OCI-LY7 (cell line): ENCODE measurements around the gene OGDHL. TPM values are rescaled to one million over a fixed set of nuclear protein-coding genes. Genes with fewer than 3 reads are reported as not detected.
"Not testable (repeated sequence)": the region's sequence is repeated elsewhere in the genome, so short reads cannot be mapped to it uniquely, and the experiment has no call there.

Experiments used
- BruUV-seq: library from RNA; stranded (reverse); fragments of 400-500 nt; replicated peaks from 2 replicates; lab custom pipeline; 2021; lab: Mats Ljungman, UMichigan
- CTCF ChIA-PET: fragments of 300-600 bp; sonication (Branson Sonifier 250); formaldehyde crosslinking; loops from one replicate; lab custom pipeline; 2022; ENCODE audit warnings: antibody characterized with exemption; ENCODE audit not compliant: unreplicated experiment; lab: Charles Lee
- POLR2A ChIA-PET: fragments of 300-600 bp; sonication (Branson Sonifier 250); formaldehyde crosslinking; loops from one replicate; lab custom pipeline; 2022; ENCODE audit warnings: antibody characterized with exemption; lab: Charles Lee
- DNase-seq: peaks from one replicate; pipeline ENCODE4 v3.0.0-alpha.2; 2015; ENCODE audit warnings: low spot score
- H2AFZ ChIP-seq: fragments of 200-600 bp; sonication (generic), shearing (Covaris generic); 2 replicates; pipeline ENCODE4 v1.6.1; 2014; ENCODE audit warnings: mild to moderate bottlenecking, antibody characterized with exemption, low read length, moderate library complexity
- H3K27ac ChIP-seq: fragments of 200-600 bp; sonication (generic); 2 replicates; pipeline ENCODE4 v1.5.1; 2014; ENCODE audit warnings: mixed run types, low read depth, mild to moderate bottlenecking, moderate library complexity, low read length, inconsistent platforms; ENCODE audit not compliant: poor library complexity, severe bottlenecking
- H3K36me3 ChIP-seq: fragments of 200-600 bp; sonication (generic); 2 replicates; pipeline ENCODE4 v1.6.1; 2014; ENCODE audit warnings: mild to moderate bottlenecking, antibody characterized with exemption, low read length, moderate library complexity, mixed read lengths; ENCODE audit not compliant: insufficient read depth
- H3K4me1 ChIP-seq: fragments of 200-600 bp; sonication (generic); 2 replicates; pipeline ENCODE4 v1.5.1; 2014; ENCODE audit warnings: mild to moderate bottlenecking, low read length; ENCODE audit not compliant: insufficient read depth, poor library complexity, severe bottlenecking
- H3K4me2 ChIP-seq: fragments of 200-600 bp; sonication (generic); 2 replicates; pipeline ENCODE4 v1.6.1; 2014; ENCODE audit warnings: mild to moderate bottlenecking, low read length
- H3K4me3 ChIP-seq: fragments of 200-600 bp; sonication (generic); 2 replicates; pipeline ENCODE4 v1.5.1; 2014; ENCODE audit warnings: mild to moderate bottlenecking, low read depth, low read length; ENCODE audit not compliant: poor library complexity, severe bottlenecking
- H3K79me2 ChIP-seq: fragments of 200-600 bp; sonication (generic); 2 replicates; pipeline ENCODE4 v1.6.1; 2016; ENCODE audit warnings: low read depth, mild to moderate bottlenecking, low read length, moderate library complexity, mixed read lengths; ENCODE audit not compliant: insufficient read depth
- H3K9me2 ChIP-seq: fragments of 200-600 bp; sonication (generic); 2 replicates; pipeline ENCODE4 v1.6.1; 2016; ENCODE audit warnings: mild to moderate bottlenecking, low read length, mixed read lengths; ENCODE audit not compliant: insufficient read depth
- H3K9me3 ChIP-seq: fragments of 200-600 bp; sonication (generic); 2 replicates; pipeline ENCODE4 v1.6.1; 2014; ENCODE audit warnings: mild to moderate bottlenecking, mixed run types, low read length, mixed read lengths
- H4K20me1 ChIP-seq: fragments of 200-600 bp; sonication (generic); 2 replicates; pipeline ENCODE4 v1.6.1; 2014; ENCODE audit warnings: mild to moderate bottlenecking, antibody characterized with exemption, low read length, moderate library complexity, mixed read lengths; ENCODE audit not compliant: insufficient read depth
- EZH2phosphoT487 ChIP-seq: fragments of 200-600 bp; sonication (generic); IDR thresholded peaks from 2 replicates; pipeline ENCODE4 v1.6.1; 2018; ENCODE audit warnings: low read depth, borderline replicate concordance, mild to moderate bottlenecking, mixed run types, antibody characterized with exemption, low read length, moderate library complexity, mixed read lengths
- intact Hi-C: fragments of 100-400 bp; cut with micrococcal nuclease; formaldehyde crosslinking; loops from one replicate; pipeline ENCODE4 v1.10.0; 2022; ENCODE audit not compliant: unreplicated experiment
- total RNA-seq, 2 experiments: library from RNA; depleted of rRNA in 1 of 2; stranded (reverse); fragments of >200 nt in 1 of 2; shearing (Covaris generic) in 1 of 2; gene quantifications; 2 replicates each; pipeline ENCODE4 v1.2.3, GENCODE V29; 2014 to 2022
- TF ChIP-seq, protein P1 (sequence below): fragments of 200-600 bp; sonication (generic); conservative IDR thresholded peaks from 2 replicates; pipeline ENCODE4 v1.5.1; 2014; ENCODE audit warnings: mild to moderate bottlenecking, antibody characterized with exemption, low read length, moderate library complexity, mixed read lengths

Gene OGDHL
- total RNA-seq, 2 experiments from 2014 or later: 0.23 TPM; not detected in 1

DNA sequence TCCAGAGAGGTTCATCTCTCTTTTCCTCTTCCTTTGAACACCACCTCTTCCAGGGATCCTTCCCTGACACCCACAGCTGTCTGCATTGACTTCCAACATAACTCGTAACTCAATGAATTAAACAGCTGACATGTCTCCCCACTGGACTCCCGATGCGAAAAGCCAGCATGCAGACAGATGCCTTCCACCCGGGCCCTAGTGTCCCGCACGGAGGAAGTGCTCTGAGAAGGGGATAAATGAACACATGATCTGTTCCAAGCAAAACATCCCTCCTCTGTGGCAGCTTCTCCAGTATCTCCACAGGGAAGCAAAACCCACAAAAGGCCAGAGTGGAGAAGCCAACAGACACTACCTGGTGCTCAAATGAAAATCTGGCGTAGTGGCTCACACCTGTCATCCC is 28.3 kb downstream of the OGDHL start:
- intact Hi-C loops: no loop called here
- CTCF ChIA-PET: no interaction called here

DNA sequence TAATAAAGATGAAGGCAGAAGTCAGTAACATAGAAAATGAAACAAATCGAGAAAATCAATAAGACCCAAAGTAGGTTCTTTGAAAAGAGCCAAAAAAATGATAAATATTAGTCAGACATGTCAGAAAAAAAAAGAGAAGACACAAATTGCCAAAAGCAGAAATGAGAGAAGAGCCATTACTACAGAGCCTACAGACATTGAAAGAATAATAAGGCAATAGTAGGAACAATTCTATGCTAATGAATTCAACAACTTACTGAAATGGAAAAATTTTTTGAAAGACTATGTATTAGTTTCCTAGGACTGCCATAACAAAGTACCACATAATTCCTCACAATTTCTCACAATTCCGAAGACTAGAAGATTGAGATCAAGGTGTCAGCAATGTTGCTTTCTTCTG is 35.5 kb downstream of the OGDHL start:
- no peaks in the 10 kb centered on the region for H3K4me1 ChIP-seq
- H3K27ac ChIP-seq: no peak overlapping the region
- H3K79me2 ChIP-seq: no peaks in the 10 kb centered on the region
- H3K4me2 ChIP-seq: no peak overlapping the region
- BruUV-seq: no TSS peak
- H3K36me3 ChIP-seq: no peaks in the 10 kb centered on the region
- TF ChIP-seq, protein P1, sequence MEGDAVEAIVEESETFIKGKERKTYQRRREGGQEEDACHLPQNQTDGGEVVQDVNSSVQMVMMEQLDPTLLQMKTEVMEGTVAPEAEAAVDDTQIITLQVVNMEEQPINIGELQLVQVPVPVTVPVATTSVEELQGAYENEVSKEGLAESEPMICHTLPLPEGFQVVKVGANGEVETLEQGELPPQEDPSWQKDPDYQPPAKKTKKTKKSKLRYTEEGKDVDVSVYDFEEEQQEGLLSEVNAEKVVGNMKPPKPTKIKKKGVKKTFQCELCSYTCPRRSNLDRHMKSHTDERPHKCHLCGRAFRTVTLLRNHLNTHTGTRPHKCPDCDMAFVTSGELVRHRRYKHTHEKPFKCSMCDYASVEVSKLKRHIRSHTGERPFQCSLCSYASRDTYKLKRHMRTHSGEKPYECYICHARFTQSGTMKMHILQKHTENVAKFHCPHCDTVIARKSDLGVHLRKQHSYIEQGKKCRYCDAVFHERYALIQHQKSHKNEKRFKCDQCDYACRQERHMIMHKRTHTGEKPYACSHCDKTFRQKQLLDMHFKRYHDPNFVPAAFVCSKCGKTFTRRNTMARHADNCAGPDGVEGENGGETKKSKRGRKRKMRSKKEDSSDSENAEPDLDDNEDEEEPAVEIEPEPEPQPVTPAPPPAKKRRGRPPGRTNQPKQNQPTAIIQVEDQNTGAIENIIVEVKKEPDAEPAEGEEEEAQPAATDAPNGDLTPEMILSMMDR: no peak
- no peak for TF ChIP-seq EZH2phosphoT487
- POLR2A ChIA-PET: no interaction called here
- no peak overlapping the region for H3K4me3 ChIP-seq
- H3K9me2 ChIP-seq: no peaks in the 10 kb centered on the region
- DNase-seq: no peak
- H3K9me3 ChIP-seq: no peaks in the 10 kb centered on the region
- CTCF ChIA-PET: no interaction called here
- intact Hi-C loops: no loop called here
- H4K20me1 ChIP-seq: no peaks in the 10 kb centered on the region
- H2AFZ ChIP-seq: no peak overlapping the region

More for the DNA sequence above, 28.3 kb downstream of the OGDHL start:
- no peak overlapping the region for H2AFZ ChIP-seq
- no peaks in the 10 kb centered on the region for H3K79me2 ChIP-seq
- no peaks in the 10 kb centered on the region for H3K9me2 ChIP-seq
- POLR2A ChIA-PET: no interaction called here
- TF ChIP-seq, protein P1: no peak
- TF ChIP-seq EZH2phosphoT487: no peak
- no peaks in the 10 kb centered on the region for H3K9me3 ChIP-seq
- no peak for DNase-seq
- no peaks in the 10 kb centered on the region for H4K20me1 ChIP-seq
- H3K36me3 ChIP-seq: no peaks in the 10 kb centered on the region
- H3K27ac ChIP-seq: no peak overlapping the region
- BruUV-seq: no TSS peak
- H3K4me3 ChIP-seq: no peak overlapping the region
- H3K4me2 ChIP-seq: no peak overlapping the region
- H3K4me1 ChIP-seq: no peaks in the 10 kb centered on the region

DNA sequence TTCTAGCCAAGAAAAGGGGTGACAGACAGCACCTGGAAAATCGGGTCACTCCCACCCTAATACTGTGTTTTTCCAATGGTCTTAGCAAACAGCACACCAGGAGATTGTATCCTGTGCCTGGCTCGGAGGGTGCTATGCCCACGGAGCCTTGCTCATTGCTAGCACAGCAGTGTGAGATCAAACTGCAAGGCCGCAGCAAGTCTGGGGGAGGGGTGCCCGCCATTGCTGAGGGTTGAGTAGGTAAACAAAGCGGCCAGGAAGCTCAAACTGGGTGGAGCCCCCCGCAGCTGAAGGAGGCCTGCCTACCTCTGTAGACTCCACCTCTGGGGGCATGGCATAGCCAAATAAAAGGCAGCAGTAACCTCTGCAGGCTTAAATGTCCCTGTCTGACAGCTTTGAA is 47.0 kb downstream of the OGDHL start:
- intact Hi-C loops: not testable (repeated sequence)

More for the DNA sequence above, 47.0 kb downstream of the OGDHL start:
- H2AFZ ChIP-seq, H3K4me2 ChIP-seq, H3K9me2 ChIP-seq, H3K79me2 ChIP-seq, CTCF ChIA-PET, BruUV-seq, H3K9me3 ChIP-seq, H3K4me3 ChIP-seq, H3K4me1 ChIP-seq, H4K20me1 ChIP-seq, H3K27ac ChIP-seq, DNase-seq, POLR2A ChIA-PET, H3K36me3 ChIP-seq: not testable (repeated sequence)
